IMR-90 (cell line): ENCODE results near the gene GRPEL2. TPM values are rescaled to one million over a fixed set of nuclear protein-coding genes. Genes with fewer than 3 reads are reported as not detected.
"Not testable (repeated sequence)": the region's sequence is repeated elsewhere in the genome, so short reads cannot be mapped to it uniquely, and the experiment has no call there.

Experiments used
- ATAC-seq: fragments of 200-7000 bp; cut with Tn5 transposase; 2 replicates; pipeline ENCODE4 v1.9.1; 2020; ENCODE audit warnings: low read depth, mild to moderate bottlenecking, moderate library complexity
- BruUV-seq: library from RNA; stranded (reverse); fragments of 400-500 nt; replicated peaks from 2 replicates; lab custom pipeline; 2021; lab: Mats Ljungman, UMichigan
- CTCF ChIA-PET: fragments of 300-600 bp; formaldehyde crosslinking; extraction: SDS; loops from one replicate; lab custom pipeline; 2021; ENCODE audit warnings: antibody characterized with exemption; lab: Yijun Ruan, JAX
- POLR2A ChIA-PET: fragments of 300-600 bp; sonication (Branson Sonifier 250); formaldehyde crosslinking; loops from one replicate; lab custom pipeline; 2022; ENCODE audit warnings: antibody characterized with exemption; ENCODE audit not compliant: unreplicated experiment; lab: Charles Lee
- DNase-seq: peaks from one replicate; pipeline ENCODE4 v3.0.0; 2013
- H2AFZ ChIP-seq: replicated peaks from 2 replicates; pipeline ENCODE3; 2013; ENCODE audit warnings: low read length, mild to moderate bottlenecking; ENCODE audit not compliant: poor library complexity
- H2AK5ac ChIP-seq: 2 replicates; pipeline ENCODE4 v1.6.1; 2013; ENCODE audit warnings: low read depth, low read length, inconsistent platforms
- H2AK9ac ChIP-seq: replicated peaks from 2 replicates; pipeline ENCODE3; 2013; ENCODE audit warnings: mild to moderate bottlenecking, low read depth, low read length, moderate library complexity; ENCODE audit not compliant: poor library complexity
- H2BK120ac ChIP-seq: 2 replicates; pipeline ENCODE4 v1.6.1; 2013; ENCODE audit warnings: low read depth, low read length, inconsistent platforms
- H2BK15ac ChIP-seq: 3 replicates; pipeline ENCODE4 v1.6.1; 2013; ENCODE audit warnings: low read depth, low read length, inconsistent platforms
- H2BK20ac ChIP-seq: 2 replicates; pipeline ENCODE4 v1.6.1; 2013; ENCODE audit warnings: low read depth, mild to moderate bottlenecking, inconsistent platforms, low read length, moderate library complexity
- H2BK5ac ChIP-seq: 2 replicates; pipeline ENCODE4 v1.6.1; 2013; ENCODE audit warnings: mild to moderate bottlenecking, low read depth, low read length, inconsistent platforms; ENCODE audit not compliant: poor library complexity, severe bottlenecking
- H3K14ac ChIP-seq: replicated peaks from 2 replicates; pipeline ENCODE4 v1.6.1; 2013; ENCODE audit warnings: low read depth, low read length, inconsistent platforms
- H3K18ac ChIP-seq: 2 replicates; pipeline ENCODE4 v1.6.1; 2013; ENCODE audit warnings: low read depth, low read length, control low read depth
- H3K23ac ChIP-seq: 2 replicates; pipeline ENCODE4 v1.6.1; 2013; ENCODE audit warnings: low read depth, low read length, inconsistent platforms
- H3K27ac ChIP-seq: 2 replicates; pipeline ENCODE4 v1.5.1; 2013; ENCODE audit warnings: mild to moderate bottlenecking, control low read depth, low read length; ENCODE audit not compliant: insufficient read depth
- H3K27me3 ChIP-seq: 2 replicates; pipeline ENCODE4 v1.6.1; 2013; ENCODE audit warnings: low read length; ENCODE audit not compliant: control insufficient read depth, insufficient read depth
- H3K36me3 ChIP-seq: 2 replicates; pipeline ENCODE4 v1.6.1; 2013; ENCODE audit warnings: low read length, mixed read lengths; ENCODE audit not compliant: control insufficient read depth, insufficient read depth
- H3K4ac ChIP-seq: 2 replicates; pipeline ENCODE4 v1.6.1; 2013; ENCODE audit warnings: low read depth, low read length, inconsistent platforms
- H3K4me1 ChIP-seq: 2 replicates; pipeline ENCODE4 v1.6.1; 2013; ENCODE audit warnings: low read length, mixed read lengths; ENCODE audit not compliant: control insufficient read depth, insufficient read depth
- H3K4me2 ChIP-seq: 2 replicates; pipeline ENCODE4 v1.6.1; 2013; ENCODE audit warnings: low read depth, mild to moderate bottlenecking, control low read depth, low read length, moderate library complexity
- H3K4me3 ChIP-seq: 2 replicates; pipeline ENCODE4 v1.5.1; 2013; ENCODE audit warnings: low read depth, mild to moderate bottlenecking, control low read depth, low read length, moderate library complexity; ENCODE audit not compliant: insufficient read depth
- H3K56ac ChIP-seq: 2 replicates; pipeline ENCODE4 v1.6.1; 2013; ENCODE audit warnings: low read length, inconsistent platforms; ENCODE audit not compliant: insufficient read depth; ENCODE audit errors: extremely low read depth
- H3K79me1 ChIP-seq, 2 experiments: 2 replicates each; pipeline ENCODE4 v1.6.1; 2013; ENCODE audit warnings: low read length in 2 of 2, inconsistent platforms in 1 of 2, low read depth in 1 of 2
- H3K9ac ChIP-seq: 2 replicates; pipeline ENCODE4 v1.6.1; 2013; ENCODE audit warnings: low read depth, low read length, control low read depth
- H3K9me1 ChIP-seq: 2 replicates; pipeline ENCODE4 v1.6.1; 2013; ENCODE audit warnings: low read length, inconsistent platforms; ENCODE audit not compliant: insufficient read depth
- H3K9me3 ChIP-seq: 2 replicates; pipeline ENCODE4 v1.6.1; 2013; ENCODE audit warnings: low read length; ENCODE audit not compliant: control insufficient read depth, insufficient read depth
- H4K20me1 ChIP-seq: 2 replicates; pipeline ENCODE4 v1.6.1; 2013; ENCODE audit warnings: low read length, inconsistent platforms; ENCODE audit not compliant: insufficient read depth
- H4K5ac ChIP-seq: 2 replicates; pipeline ENCODE4 v1.6.1; 2013; ENCODE audit warnings: mild to moderate bottlenecking, low read depth, low read length, control low read depth
- H4K8ac ChIP-seq, 2 experiments: 2 replicates each; pipeline ENCODE4 v1.6.1; 2013; ENCODE audit warnings: low read depth in 2 of 2, low read length in 2 of 2, control low read depth in 1 of 2, inconsistent platforms in 1 of 2
- H4K91ac ChIP-seq: 2 replicates; pipeline ENCODE4 v1.6.1; 2013; ENCODE audit warnings: low read depth, low read length, inconsistent platforms; ENCODE audit not compliant: insufficient read depth
- WGBS, 2 experiments: methylation state at CpG; one replicate each; pipeline versions ENCODE4 v1.1.5 to v1.1.7; 2013; ENCODE audit warnings: missing lambda C conversion rate in 2 of 2; ENCODE audit not compliant: insufficient read length in 1 of 2; ENCODE audit errors: extremely low coverage in 2 of 2; 5-methylcytosine and 5-hydroxymethylcytosine counted together
- dilution Hi-C: fragments of 300-500 bp; cut with HindIII; formaldehyde crosslinking; loops from one replicate; pipeline ENCODE4 v1.14.3; 2018; ENCODE audit warnings: low sequenced_read_pairs; ENCODE audit not compliant: unreplicated experiment
- in situ Hi-C: fragments of 300-500 bp; cut with MboI; formaldehyde crosslinking; loops from 3 replicates; pipeline ENCODE4 v1.14.3; 2019; ENCODE audit warnings: low sequenced_read_pairs, inconsistent platforms, mixed read lengths
- intact Hi-C: fragments of 100-400 bp; cut with micrococcal nuclease; formaldehyde crosslinking; loops from 2 replicates; pipeline ENCODE4 v1.10.0; 2022
- polyA plus RNA-seq, 3 experiments: library from polyadenylated mRNA; depleted of rRNA; stranded (reverse); fragments of >200 nt; gene quantifications; 2 replicates each; pipeline ENCODE4 v1.2.3, GENCODE V29; 2012; ENCODE audit warnings: low replicate concordance in 1 of 3
- total RNA-seq: library from RNA; depleted of rRNA; stranded (reverse); fragments of >200 nt; gene quantifications from 2 replicates; pipeline ENCODE4 v1.2.3, GENCODE V29; 2012

GRPEL2 gene
- total and polyA plus RNA-seq, 2 of the 4 experiments (the other 2 are of a cell fraction): 6.2 to 18.1 TPM

DNA sequence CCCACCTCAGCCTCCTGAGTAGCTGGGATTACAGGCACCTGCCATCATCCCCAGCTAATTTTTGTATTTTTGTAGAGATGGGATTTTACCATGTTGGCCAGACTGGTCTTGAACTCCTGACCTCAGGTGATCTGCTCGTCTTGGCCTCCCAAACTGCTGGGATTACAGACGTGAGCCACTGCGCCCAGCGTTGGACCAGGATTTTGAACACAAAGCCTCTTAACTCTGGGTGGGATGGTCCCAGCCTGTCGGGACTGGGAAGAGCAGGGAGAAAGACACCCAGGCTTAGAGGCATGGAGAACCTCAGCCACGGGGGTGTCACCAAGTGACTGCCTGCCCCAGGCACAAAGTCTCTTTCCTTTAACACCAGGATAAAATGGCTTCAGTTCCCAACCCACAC lies 45.8 kb downstream of the GRPEL2 start:
- dilution Hi-C loops, H3K27me3 ChIP-seq, H3K4me2 ChIP-seq, H3K23ac ChIP-seq, H2BK20ac ChIP-seq, H4K5ac ChIP-seq, H4K8ac ChIP-seq, H3K9me3 ChIP-seq, H3K4me3 ChIP-seq, H3K14ac ChIP-seq, H2AK9ac ChIP-seq, CTCF ChIA-PET, intact Hi-C loops, DNase-seq, H3K36me3 ChIP-seq, in situ Hi-C loops, H2AK5ac ChIP-seq, H2BK120ac ChIP-seq, H2AFZ ChIP-seq, H4K91ac ChIP-seq, ATAC-seq, H3K27ac ChIP-seq, H2BK5ac ChIP-seq, POLR2A ChIA-PET, H2BK15ac ChIP-seq, H4K20me1 ChIP-seq, H3K56ac ChIP-seq, H3K9ac ChIP-seq, H3K18ac ChIP-seq, BruUV-seq, H3K4ac ChIP-seq: not testable (repeated sequence)
- Histone ChIP-seq H3K79me1 (peaks cover 0 to 11% of the 10 kb centered on the region in 2 experiments; a peak in 1 of 4 replicates), H3K4me1 (peaks cover 16% of the 10 kb centered on the region), H3K9me1 (peaks cover 13% of the 10 kb centered on the region)
- WGBS, 2 experiments: no CpG with 5 or more reads among the region's 6 CpGs
